SIG-M5 treated with dmso at 0.1 percent for 504 hours (cell line): ENCODE results near the gene CPHXL2.

Experiments used
- DNase-seq: peaks from one replicate; lab custom pipeline; 2025; ENCODE audit not compliant: unreplicated experiment; lab: John Stamatoyannopoulos, UW

Gene CPHXL2

DNA sequence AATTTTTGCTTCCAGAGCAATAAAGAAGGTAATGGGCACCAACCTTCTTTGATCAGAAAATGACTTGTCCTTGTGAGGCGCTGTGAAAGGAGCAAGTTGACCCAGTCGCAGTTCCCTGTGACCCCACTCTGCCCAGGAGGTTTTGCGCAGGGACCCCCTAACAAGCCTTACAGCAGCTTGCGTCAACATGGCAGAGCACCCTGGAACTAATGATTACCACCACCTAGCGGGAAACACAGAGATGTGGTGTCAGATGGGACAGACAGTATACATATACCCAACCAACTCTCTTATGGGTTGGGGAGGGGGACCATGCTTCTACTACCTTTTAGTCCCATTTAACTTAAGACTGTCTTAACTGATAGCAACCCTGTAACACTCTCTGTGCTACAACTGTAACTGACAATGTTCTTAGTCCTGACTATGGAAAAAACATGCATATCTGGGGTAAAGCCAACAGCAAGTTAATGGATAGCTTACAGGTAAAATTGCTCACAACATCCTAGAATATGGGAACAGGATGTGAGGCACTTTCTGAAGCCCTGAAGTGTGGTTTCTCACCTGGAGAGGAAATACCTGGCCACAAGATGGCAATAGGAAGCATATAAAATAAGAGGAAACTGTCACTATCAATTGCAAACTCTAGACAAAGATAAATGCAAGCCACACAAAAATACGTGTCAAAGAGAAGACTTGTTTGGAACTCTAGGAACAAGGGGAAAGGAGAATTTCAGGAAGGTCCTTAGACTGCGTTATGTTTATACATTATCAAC lies 32.4 kb downstream of the CPHXL2 start:
- peak; percentile 5 for DNase-seq

DNA sequence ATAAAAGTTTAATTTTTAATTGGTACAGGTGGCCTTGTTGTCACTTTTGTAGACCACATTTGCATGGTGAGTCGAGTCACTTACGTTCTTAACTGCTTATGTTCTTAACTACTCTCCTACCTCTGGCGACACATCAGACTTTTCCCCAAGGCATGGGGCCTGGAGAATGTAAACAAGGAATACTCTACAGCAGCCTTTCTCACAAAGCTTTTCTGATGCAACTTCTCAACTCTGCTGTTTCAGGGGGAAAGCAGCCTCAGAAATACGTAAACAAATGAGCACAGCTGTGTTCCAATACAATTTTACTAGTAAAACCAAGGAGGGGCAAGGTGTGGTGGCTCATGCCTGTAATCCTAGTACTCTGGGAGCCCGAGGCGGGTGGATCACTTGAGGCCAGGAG lies 36.2 kb downstream of the CPHXL2 start:
- DNase-seq: no peak

DNA sequence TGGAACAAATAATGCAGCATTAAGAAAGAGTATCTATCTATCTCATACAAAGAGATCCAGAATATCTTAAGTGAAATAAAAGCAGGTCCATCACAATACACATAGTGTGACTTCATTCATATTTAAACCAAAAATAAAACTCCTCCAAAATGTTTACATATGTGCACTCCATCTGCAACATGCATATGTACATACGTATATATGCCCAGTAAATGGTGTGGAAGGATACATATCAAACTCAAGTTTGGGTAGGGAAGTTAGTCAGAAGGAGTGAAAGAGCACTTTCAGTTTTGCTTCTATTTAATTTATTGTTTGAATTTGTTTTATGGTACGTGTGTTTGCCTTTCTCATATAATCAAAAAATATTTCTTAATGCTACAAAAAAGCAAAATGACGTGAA lies 41.8 kb downstream of the CPHXL2 start:
- DNase-seq: no peak

DNA sequence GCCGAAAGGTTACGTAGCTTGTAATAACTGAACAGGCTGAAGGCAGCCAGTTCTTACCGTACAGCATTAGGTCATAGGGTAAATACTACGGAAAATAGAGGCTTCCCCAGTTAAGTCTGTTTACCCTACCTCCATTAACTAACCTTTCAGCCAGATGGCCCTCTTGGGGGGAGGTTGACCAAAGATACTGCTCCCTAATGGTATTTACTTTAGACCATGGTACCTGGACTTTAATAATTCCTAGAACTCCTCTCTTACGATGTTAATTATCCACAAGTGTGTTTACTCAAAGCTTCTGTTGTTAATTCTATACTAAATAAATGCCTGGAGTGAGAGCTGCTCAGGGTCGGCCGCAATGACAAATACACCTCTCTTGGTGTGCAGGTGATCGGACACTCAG lies 44.0 kb downstream of the CPHXL2 start:
- no peak for DNase-seq

DNA sequence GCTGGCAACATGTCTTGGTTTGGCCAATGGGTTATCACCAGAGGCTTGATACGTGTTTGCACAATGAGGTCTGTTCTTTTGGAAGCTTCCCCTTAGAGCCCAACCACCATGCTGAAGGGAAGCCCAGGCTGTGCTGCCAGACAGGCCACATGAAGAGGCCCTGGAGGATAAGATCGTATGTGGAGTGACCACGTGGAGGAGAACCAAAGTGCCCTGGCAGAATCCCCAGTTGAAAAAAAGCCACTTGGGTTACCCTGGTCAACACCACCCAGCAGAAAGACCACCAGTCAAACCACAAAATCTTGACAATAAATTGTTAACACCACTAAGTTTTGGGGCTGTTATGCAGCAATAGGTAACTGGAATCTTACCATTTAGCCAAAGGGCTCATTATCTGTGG lies 46.8 kb downstream of the CPHXL2 start:
- DNase-seq: no peak

DNA sequence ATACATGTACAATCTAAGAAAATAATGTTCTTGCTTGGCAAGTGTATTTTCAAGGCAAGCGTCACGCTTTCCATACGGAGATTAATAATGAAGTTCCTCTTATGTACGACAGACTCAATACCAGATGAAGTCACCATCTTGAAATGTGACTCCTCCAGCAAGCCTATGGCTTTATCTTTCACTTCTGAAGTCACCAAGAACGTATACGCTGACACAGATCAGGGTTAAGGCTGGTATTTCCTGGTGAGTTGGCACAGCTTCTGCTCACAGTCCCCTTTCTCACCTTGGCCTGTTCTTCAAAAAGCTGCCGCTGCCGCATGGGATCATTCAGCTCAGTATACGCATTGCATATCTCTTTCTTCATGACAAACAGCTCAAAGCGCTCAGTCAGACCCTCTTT lies 47.7 kb downstream of the CPHXL2 start:
- DNase-seq: no peak

DNA sequence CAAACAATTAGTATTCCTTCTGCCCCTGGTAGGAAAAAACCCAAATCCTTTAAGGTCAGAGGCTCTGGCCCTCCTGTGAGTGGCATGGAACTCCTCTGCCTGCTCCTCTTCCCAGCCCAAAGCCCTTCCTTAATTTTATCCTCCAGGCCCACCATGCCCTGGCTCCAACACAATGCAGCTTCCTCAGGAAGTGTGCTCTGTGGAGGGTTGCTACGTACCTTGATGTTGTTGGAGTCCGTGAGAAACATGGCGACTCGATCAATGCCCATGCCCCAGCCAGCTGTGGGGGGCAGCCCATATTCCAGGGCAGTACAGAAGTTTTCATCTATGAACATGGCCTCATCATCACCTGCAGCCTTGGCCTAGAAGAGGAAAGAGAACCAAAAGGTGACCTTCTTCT lies 48.5 kb downstream of the CPHXL2 start:
- no peak for DNase-seq

DNA sequence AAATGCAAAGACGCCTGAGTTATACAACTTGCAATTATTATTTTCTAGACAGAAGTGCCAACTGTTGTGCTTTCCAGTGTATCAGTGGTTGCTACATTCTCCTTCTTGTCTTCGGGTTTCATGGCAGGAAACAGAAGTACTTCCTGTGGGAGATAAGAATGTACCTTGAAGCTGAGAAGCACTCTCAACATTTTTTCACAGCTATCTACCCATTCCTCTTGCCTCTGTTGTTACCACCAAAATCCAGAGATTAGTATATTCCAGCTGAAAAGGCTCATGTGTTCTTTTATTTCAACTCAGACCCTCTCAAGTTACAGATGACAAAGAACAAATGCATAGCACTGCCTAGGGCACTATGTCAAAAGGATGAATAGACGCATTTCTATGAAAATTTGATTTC lies 49.0 kb downstream of the CPHXL2 start:
- no peak for DNase-seq

DNA sequence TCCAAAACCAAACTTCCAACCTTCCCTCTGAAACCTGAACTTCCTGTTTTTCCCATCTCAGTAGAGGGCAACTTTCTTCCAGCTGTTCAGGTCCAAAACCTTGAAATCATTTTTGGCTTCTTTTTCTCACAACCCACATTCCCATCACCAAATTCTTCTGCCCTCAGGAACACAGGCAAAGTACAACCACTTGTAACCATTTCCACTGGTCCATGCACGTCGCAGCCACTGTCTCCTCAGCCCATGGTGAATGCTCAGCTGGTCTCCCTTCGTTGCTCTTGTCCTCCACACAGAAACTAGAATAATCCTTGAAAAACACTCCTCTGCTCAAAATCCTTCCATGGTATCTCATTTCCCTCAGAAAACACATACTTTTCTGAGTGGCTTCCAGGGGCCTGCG lies 50.0 kb downstream of the CPHXL2 start:
- no peak for DNase-seq

DNA sequence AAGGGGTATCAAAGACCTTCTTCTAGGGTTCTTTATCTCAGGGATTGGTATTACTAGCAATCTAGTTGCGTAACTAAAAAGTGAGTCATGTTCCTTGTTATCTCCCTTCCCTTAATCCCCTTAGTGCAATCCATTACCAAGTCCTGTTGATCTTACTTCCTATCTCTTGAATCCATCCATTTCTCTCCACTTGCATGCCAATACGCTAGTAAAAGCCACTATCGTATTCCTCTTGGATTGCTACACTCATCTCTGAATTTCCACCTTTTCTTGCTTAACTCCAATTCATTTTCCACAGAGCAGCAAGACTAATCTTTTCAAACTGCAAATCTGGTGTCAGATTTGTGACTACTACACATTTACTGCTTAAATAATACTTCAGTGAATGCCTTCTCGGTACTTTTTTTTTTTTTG lies 51.9 kb downstream of the CPHXL2 start:
- peak; percentile 58 for DNase-seq

DNA sequence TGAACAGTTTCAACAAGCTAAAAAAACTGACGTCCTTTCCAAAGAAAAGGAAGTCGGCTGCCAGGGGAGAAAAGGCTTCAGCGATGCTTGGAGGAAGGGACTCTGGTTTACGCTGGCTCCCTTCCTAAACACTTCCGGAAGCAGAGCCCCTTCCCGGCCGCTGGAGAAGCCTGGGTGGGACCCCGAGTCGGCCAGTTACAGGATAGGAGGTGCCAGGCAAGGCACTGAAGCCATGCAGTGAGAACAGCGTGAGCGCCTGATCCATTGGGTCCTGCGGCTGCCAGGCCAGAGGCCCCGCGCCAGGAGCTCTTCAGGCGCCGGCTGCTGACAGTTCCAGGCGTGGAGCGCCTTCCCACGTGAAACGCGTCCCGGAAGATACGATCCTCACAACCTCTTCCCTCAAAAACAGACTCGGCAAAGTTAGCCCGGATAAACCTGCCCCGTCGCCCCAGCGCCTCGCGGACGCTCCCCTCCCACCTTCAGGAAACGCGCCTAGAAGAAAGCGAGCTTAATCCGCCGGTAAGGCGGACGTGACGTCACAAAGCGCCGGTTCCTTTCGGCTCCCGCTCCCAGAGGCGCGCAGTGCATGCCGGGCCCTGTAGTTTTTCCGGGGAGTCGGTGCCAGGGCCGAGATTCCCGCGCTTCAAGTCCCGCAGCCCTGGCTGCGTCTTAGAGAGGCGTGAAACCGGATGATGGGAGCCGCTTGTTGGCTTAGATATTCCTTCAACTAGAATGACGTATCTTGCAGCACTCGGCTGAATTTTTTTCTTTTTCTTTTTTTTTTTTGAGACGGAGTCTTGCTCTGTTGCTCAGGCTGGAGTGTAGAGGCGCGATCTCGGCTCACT lies 53.8 kb downstream of the CPHXL2 start, which contains the start of gene ADAT1:
TSS of gene ADAT1 (minus strand) at position 521 of the 845 bp plus-strand sequence. CDS start 2,482 bp downstream, outside the sequence.
- peak; percentile 95 for DNase-seq

DNA sequence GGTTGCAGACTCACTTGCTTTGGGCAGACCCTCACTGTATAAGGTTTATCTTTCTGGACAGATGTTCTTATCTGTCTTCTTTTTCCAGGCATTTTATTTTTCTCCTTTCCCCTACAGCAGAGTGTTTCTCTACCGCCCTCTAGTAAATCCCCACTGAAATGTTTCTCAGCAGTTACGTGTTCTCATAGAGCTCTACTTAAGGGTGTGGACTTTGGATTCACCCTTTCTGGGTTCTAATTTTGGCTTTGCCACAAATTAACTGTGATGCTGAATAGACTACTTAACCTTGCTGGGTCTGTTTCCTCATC lies 55.7 kb downstream of the CPHXL2 start:
- DNase-seq: peak; percentile 50

DNA sequence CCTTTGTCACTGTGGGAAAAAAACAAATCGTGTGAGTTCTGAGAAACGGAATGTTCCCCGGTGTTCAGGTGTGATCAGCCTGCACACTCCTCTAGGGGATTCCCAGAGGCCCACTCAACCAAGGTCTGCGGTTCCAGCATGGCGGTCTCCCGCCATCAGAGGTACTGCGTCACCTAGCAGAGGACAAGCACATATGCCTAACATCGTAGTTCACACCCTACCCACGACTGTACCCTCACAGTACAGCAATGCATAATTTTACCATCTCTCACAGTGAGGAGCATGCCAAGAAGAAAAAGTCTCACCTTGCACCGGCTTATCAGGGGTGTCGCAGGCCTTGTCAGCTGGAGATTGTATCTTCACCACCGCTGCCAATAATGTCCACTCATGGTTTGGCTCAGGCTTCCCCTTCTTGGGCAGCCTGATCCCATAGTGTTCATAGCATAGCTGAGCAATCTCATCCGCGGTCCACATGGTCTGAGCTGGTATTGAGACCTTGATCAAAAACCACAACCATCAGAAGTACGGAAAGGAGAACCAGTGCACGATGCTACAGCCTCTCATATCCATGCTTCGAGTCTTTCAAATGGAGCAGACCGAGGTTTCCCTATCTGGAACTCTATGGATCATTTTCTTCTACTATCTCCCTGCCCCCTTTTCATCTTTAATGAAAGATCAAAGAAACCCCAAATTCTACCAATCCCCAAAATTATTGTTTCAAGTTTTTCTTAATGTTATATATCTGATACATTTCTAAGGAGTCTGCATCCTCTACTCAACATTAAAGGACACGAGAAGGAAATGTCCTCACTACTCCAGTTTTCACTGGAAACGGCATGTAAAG lies 56.3 kb downstream of the CPHXL2 start:
- DNase-seq: no peak

DNA sequence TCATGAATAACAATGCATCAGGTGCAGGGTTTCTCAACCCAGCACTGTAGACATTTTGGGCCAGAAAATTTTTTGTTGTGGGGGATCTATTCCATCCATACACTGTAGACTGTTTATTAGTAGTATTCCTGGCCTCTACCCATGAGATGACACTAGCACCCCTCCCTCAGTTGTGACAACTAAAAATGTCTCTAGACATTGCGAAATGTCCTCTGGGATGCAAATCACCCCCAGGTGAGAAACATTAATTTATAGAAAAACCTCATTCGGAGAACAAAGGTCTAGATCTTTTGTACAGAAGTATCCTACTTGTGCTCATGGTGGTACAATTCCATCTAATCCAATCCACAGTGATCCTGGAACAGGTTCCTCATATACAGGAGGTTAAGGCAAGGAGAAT lies 58.0 kb downstream of the CPHXL2 start:
- DNase-seq: no peak

DNA sequence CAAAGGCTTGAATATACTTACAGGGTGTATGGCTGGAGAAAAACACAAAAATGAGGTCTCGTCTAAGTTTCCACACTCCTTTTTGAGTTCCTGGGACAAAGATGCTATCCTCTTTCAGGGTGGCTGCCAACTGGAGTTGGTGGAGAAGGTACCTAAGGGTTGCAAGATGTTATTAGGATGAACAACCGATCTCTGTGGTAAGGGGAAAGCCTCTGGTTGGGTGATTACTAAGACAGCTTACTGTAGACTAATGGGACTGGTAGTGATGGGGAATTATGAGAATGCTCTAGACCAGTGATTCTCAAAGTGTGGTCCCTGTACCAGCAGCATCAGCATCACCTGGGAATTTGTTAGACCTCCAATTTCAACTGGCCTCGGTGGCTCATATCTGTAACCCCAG lies 59.7 kb downstream of the CPHXL2 start:
- no peak for DNase-seq

DNA sequence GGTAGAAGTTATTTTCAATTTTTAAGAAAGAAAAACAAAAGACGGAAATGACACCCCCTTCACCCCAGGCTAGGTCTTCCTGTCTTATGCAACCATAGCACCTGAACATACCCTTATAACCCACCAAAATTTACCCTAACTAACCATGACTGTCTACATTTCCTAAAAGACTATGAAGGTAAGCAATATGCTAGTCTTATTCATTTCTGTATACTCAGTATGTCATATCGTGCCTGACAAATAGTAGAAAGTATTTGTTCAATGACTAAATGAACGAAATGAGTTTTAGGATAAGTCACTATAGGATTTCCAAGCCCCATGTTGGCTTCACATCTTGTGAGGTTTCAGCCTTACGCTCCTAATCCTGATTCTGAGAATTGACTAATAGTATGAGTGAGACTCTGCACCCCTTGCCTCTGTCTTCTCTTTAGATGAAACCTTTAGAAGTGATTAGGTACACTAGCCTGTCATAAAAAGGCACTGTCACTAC lies 60.2 kb downstream of the CPHXL2 start:
- no peak for DNase-seq

DNA sequence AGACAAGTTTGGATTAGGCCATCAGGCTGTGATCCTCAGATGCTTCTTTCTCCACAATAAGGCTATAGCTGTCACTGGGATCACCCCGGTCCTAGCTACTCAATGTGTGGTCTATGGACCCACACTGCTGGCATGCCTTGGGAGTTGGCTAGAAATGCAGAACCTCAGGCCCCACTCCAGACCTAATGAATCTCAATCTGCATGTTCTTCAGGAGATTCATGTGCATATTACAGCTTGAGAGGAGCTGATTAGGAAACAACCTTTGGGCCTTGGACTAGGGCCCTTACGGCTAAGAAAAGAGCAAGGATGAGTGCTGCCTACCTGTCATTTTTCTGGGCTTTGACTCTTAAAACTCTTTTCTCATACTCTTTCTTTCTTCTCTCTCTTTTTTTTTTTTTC lies 61.2 kb downstream of the CPHXL2 start:
- DNase-seq: no peak

DNA sequence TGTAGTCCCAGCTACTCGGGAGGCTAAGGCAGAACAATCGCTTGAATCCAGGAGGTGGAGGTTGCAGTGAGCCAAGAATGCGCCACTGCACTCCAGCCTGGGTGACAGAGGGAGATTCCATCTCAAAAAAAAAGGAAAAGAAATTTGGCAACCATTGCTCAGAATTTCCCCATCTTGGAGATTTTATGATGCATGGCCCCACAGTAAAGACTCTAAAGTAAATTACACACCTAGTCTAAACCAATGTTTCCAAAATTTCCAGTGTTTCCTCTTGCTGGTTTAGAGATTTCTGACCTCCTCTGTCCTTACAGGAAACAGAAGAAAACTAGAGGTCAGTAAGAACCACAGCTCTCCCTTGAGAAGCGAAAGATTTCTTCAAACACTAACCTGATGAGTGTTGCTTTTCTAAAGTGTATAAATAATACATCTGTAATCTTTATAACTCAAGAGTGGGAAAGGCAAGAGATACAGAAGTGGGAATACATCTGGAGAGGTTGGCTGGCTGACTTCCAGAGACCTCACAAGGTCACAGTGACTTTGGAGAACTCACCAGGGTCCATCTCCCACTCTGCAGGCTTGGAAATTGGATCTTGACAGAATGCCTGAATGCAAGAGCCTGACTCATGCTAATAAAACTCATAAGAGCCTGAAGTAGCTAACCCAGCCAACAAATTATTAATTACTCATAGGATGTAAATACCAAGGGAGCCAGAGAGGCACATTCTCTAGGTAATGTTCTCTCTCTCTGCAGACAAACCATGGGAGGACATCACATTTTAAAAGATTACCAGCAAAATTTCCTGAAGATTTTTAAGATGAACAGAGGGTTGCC lies 62.5 kb downstream of the CPHXL2 start:
- no peak for DNase-seq
